Stimulated activated CD4-positive, alpha-beta T cell treated with anti-CD3 and anti-CD28 coated beads, Interleukin-12 subunit alpha, Interleukin-12 subunit beta, amount 100 ng/mL, for 48 hours (primary cell): Measurements from ENCODE around the gene NDUFS8.

Experiments
- DNase-seq, 3 donors: peaks; one replicate each; pipeline ENCODE4 v3.0.0-alpha.2; 2020; ENCODE audit warnings: low read depth in 2 of 3, low spot score in 1 of 3

NDUFS8 gene

GRCh38 chr11:68076371-68077042 is 46.0 kb downstream of the NDUFS8 start:
- DNase-seq = no peak

- DNase-seq = no peak
These were observed 47.4 kb downstream of the NDUFS8 start for GRCh38 chr11:68077617-68078582.

DNA sequence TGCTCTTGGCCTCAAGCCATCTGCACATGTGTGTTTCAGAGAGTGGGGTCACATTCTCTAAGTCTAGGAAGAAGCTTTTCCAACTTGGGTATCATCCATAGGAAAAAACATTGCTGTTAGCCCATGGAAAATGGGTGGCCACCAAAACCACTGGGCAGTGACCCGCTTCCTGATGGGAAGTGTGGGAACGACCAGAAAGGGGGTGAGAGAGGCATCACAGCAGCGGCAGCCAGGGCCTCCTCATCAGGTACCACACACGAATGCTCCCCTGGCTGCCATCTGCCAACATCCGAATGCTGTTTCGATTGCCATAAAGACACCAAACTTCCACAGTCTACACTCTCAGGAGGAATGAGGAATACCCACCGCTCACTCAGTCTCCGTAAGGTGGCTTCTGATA is 50.4 kb downstream of the NDUFS8 start:
- DNase-seq = no peak

DNA sequence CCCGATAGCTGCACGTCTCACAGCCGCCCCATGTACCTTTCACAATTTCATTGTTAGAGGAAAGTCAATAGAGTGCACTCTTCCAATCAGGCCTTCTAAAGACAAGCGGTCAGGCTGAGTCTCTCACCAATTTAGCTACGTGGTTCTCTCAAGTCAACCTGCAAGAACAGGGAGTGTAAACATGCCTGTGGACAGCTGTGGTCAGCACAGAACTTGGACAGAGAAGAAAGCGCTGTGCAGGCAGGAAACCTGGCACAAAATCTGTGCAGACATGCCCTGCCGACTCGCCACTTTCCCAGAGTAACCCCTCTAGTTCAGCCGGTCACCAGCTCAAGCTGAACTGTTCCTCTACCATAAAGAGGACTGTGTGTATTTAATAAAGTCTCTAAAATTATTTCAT is 51.2 kb downstream of the NDUFS8 start:
- no peak for DNase-seq

GRCh38 chr11:68082481-68082880 is 52.0 kb downstream of the NDUFS8 start:
- no peak for DNase-seq

- DNase-seq = no peak
These were observed 53.0 kb downstream of the NDUFS8 start for GRCh38 chr11:68083517-68083916.
